M059J (cell line): Measurements from ENCODE around the gene SH2D2A. TPM values are rescaled to one million over a fixed set of nuclear protein-coding genes. Genes with fewer than 3 reads are reported as not detected.

Source experiments
- DNase-seq: peaks from one replicate; pipeline ENCODE4 v3.0.0-alpha.2; 2012; ENCODE audit warnings: low read depth
- total RNA-seq: library from RNA; depleted of rRNA; stranded (reverse); fragments of >200 nt; shearing (Covaris generic); gene quantifications from 2 replicates; pipeline ENCODE4 v1.2.3, GENCODE V29; 2014

Gene SH2D2A
- total RNA-seq, 1 experiment from 2014 or later, result 0.71 TPM

GRCh38 chr1:156803086-156803851, 13.4 kb downstream of the SH2D2A start:
- no peak for DNase-seq

GRCh38 chr1:156802421-156802935, 14.2 kb downstream of the SH2D2A start:
- no peak for DNase-seq

- DNase-seq, result peak; percentile 63
These were observed 15.1 kb downstream of the SH2D2A start for GRCh38 chr1:156801409-156802121.

- peak; percentile 70 for DNase-seq
These were observed 19.3 kb downstream of the SH2D2A start for GRCh38 chr1:156797212-156797871.

- DNase-seq, result no peak
These were observed 20.1 kb downstream of the SH2D2A start for GRCh38 chr1:156796340-156797097.

GRCh38 chr1:156795787-156796186, 20.9 kb downstream of the SH2D2A start:
- DNase-seq, result peak; percentile 68

- no peak for DNase-seq
These were observed 21.3 kb downstream of the SH2D2A start for GRCh38 chr1:156795374-156795733.

- peak; percentile 70 for DNase-seq
These were observed 21.9 kb downstream of the SH2D2A start for GRCh38 chr1:156794506-156795373.

GRCh38 chr1:156789621-156790318, 26.9 kb downstream of the SH2D2A start:
- no peak for DNase-seq

- no peak for DNase-seq
These were observed 28.5 kb downstream of the SH2D2A start for GRCh38 chr1:156788136-156788535.

GRCh38 chr1:156786640-156787039, 30.0 kb downstream of the SH2D2A start:
- DNase-seq, result no peak

GRCh38 chr1:156785458-156785857, 31.2 kb downstream of the SH2D2A start:
- DNase-seq, result no peak

- peak; percentile 47 for DNase-seq
These were observed 35.0 kb downstream of the SH2D2A start for GRCh38 chr1:156781585-156782186.

- DNase-seq, result no peak
These were observed 39.1 kb downstream of the SH2D2A start for GRCh38 chr1:156777573-156777972.

GRCh38 chr1:156776942-156777341, 39.7 kb downstream of the SH2D2A start:
- no peak for DNase-seq

GRCh38 chr1:156775799-156776198, 40.8 kb downstream of the SH2D2A start:
- DNase-seq, result peak; percentile 15

- no peak for DNase-seq
These were observed 43.0 kb downstream of the SH2D2A start for GRCh38 chr1:156773607-156774006.

GRCh38 chr1:156772728-156773497, 43.7 kb downstream of the SH2D2A start:
- no peak for DNase-seq

GRCh38 chr1:156772222-156772621, 44.4 kb downstream of the SH2D2A start:
- DNase-seq, result no peak
